C1 segment of cervical spinal cord (tissue), 14 donors: ENCODE results near the gene MEIOSIN.
"Not testable (repeated sequence)": the region's sequence is repeated elsewhere in the genome, so short reads cannot be mapped to it uniquely, and the experiment has no call there.

Experiments used
- DNase-seq, 14 donors: peaks; one replicate each; lab custom pipeline; 2025; lab: John Stamatoyannopoulos, UW

MEIOSIN gene

DNA sequence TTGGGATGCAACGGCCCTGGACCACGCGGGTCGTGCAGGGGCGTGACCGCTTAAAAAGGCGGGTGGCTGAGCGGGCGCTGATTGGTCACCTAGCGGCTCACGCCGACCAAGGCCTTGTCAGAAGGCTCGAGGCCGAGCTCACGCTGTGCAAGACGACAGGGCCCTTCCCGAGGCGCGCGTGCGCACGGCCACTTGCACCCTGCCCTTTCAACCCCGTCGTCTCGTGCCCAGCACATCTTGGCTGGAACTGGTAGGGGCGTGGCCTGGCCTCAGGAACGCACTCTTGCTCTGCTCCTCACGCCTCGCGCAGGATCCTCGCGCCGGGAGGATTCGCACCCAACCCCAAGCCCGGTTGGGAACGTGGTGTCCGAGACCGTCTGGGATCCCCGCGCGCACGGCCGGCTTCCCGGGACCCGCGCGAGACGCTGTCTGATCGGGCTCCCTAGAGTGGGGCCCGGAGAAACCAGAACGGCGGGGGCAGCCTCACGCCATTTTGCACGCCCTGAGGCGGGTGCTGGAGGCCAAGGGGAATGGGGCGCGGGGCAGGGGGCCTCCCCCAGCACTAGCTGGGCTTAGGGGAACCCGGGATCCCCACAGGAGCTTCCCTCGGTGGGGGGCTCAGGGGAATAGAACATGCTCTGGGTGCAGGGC is at the start of gene MEIOSIN:
Gene MEIOSIN, plus strand, starts transcription at position 280 of the 651 bp plus-strand sequence. CDS start 1,938 bp downstream, outside the sequence.
- no peak for DNase-seq

GRCh38 chr19:45685045-45685444 is 48.2 kb upstream of the MEIOSIN start:
- not testable (repeated sequence) for DNase-seq

DNA sequence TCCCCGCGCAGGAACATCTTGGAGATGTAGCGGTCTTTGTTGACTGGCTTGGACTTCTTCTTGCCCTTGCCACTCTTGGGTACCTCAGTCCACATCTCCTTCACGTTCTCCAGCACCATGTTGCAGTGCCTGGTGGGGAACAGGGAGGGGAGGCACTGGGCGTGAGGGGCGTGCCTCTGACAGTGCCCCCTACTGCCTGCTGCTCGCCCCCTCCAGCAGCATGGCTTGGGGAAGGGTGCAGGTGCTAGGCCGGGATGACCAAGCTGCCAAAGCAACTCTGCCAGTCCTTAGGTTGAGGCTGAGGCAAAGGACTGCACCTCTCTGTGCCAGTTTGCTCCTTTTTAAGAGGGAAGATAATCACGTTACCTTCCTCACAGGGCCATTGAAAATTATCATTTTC is 45.6 kb upstream of the MEIOSIN start:
- no peak for DNase-seq

GRCh38 chr19:45691516-45692186 is 41.6 kb upstream of the MEIOSIN start, which contains the start of gene SNRPD2:
TSS of gene SNRPD2 (minus strand) at chr19:45691953. CDS start at chr19:45691888, 65 bp downstream.
- peak; percentile 90 to 100 (median 98) for DNase-seq

- peak; percentile 90 to 100 (median 98) for DNase-seq
Observed at GRCh38 chr19:45692187-45693105, 40.8 kb upstream of the MEIOSIN start, which contains the start of gene QPCTL. TSS of gene QPCTL (plus strand) at chr19:45692666. CDS start at chr19:45692704, 38 bp downstream.

DNA sequence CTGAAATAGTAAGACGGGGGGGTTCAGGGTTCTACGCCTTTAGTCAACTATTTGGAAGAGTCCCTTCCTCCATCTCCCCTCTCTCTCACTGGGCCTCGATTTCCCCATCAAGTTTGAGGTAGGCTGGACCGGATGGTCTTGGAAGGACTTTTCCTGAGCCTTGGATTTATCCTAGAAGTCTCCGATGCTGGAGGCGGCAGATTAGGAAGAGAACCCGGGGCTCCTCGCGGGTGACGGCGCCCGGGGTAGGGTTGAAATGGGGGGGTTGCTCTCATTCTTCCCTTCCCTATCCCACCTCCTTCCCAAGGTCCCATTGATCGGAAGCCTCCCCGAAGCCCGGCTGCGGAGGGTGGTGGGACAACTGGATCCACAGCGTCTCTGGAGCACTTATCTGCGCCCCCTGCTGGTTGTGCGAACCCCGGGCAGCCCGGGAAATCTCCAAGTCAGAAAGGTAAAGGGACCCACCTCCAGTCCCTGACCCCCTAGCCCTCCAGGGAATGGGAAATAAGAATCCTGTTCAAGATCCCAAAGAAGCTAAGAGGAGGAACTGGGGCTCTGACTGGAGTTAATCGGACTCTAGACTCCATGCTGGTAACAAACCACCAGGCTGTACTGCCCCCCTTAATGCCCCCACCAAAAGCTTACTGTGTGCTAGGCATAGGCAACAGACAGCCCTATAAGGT is 40.0 kb upstream of the MEIOSIN start:
- peak in 12 of 14 donors; percentile 9 to 64 (median 33) for DNase-seq

GRCh38 chr19:45701676-45702075 is 31.6 kb upstream of the MEIOSIN start:
- DNase-seq, result no peak

DNA sequence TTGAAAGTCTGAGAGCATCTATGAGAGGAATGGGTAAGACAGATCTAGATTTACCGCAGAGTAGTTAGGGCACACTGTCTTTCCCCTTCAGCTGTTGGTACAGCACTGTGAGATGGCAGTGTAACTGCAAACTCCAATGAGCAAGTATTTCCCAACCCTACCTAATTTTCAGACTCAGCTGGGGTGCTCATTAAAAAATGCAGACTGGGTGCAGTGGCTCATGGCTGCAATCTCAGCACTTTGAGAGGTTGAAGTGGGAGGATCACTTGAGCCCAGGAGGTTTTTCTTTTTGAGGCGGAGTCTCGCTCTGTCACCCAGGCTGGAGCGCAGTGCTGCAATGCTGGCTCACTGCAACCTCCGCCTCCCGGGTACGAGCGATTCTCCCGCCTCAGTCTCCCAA is 28.1 kb upstream of the MEIOSIN start:
- no peak for DNase-seq

GRCh38 chr19:45705710-45706415 is 27.4 kb upstream of the MEIOSIN start:
- no peak for DNase-seq

DNA sequence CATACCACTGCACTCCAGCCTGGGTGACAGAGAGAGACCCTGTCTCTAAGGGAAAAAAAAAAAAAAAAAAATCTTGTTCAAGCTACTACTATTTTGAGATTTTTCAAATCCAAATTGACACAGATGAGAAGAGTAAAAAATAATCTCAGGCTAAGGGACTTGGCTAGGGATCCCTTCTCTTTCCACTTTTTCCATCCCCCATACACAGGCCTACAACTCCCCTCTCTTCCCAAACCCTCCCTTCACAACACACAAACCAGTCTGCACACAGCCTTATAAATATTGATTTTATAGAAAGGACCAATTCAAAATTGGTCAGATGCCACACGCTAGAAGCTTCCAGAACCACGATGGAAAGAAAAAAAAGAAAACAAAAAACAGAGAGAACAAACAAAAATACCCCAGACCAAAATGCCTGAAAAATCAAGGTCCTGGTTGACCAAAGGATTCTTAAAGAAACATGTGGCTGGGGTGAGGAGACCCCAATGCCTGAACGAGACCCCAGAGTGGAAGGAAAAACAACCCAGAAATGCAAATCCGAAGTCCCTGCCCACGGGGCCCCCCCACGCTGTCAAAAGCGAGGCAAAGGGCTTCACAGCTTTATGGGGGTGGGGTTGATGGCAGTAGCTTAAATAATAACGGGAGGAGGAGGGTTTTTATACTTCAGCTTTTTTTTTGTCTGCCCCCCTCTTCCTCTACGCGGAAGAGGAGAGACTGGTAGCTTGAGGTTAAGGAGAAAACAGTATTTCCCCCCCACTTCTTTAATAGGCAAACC is 22.7 kb upstream of the MEIOSIN start:
- DNase-seq, result no peak

- no peak for DNase-seq
Observed at GRCh38 chr19:45711851-45712698, 21.2 kb upstream of the MEIOSIN start.

DNA sequence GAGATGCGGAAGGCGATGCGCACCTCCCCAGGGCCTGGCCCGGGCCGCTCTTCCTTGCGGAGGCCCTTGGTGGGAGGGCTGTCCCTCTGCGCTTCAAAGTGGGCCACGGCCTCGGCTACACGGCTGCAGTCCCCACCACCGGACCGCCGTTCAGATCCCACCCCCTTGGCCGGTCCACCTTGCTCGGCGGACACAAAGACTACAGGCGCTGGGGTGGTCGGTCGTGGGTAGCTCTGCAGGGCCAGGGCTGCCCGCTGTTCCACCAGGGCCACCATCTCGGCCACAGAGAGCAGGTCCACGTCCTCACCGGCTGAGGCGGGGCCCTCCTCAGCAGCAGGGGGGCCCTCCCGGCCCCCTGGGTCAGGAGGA is 20.6 kb upstream of the MEIOSIN start:
- no peak for DNase-seq

DNA sequence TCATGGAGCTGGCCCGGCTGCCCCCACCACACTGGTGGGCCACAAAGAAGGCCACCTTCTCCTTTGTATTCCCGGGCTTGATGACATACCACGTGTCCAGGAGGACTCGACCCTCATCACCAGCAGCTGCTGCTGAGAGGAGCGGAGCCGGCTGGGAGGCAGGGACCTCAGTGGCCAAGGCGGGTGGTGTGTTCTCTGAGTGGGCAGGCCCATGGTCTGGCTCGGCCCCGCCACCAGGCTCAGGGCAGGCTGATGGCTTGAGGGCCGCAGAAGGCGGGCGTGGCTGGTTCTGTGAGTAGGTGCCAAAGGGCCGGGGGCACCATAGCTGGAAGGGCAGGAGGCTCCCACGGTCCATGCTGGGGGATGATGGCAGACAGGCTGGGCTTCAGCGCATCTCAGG is 20.1 kb upstream of the MEIOSIN start:
- no peak for DNase-seq

- no peak for DNase-seq
Observed at GRCh38 chr19:45715139-45715538, 18.1 kb upstream of the MEIOSIN start.

DNA sequence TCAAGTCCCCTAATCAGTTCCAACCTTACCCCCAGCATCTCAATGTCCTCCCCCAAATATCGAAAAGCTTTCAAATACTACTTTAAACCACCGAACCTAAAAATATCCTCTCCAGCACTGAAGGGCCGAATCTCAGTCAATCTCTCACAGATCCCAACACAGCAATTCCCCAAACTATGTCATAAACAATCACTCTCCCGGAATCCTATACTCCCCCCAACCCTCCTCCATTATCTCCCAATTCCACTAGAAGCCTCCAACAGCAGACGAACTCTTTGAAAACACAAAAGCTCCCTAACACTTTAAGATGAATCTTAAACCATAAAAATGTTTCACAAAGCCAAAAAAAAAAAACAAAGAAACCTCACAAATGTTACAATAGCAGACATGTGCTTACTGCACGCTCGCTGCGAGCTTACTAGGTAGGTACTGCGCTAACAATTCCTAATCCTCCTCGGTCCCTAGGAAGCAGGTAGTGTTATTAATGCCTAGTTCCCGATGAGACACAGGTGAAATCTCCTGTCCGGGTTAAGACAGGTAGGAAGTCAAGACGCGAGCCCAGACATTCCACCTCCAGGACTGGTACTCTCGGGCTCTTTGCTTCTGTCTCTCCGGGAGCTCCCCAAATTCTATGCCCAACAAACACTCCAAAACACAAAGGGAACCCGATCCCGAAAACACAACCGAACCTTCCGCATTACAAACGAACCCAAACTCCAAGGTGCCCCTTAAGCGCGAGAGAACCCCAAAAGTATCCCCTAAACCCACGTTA is 16.7 kb upstream of the MEIOSIN start:
- DNase-seq, result peak in 4 of 14 donors; percentile 22 to 63 (median 42)

DNA sequence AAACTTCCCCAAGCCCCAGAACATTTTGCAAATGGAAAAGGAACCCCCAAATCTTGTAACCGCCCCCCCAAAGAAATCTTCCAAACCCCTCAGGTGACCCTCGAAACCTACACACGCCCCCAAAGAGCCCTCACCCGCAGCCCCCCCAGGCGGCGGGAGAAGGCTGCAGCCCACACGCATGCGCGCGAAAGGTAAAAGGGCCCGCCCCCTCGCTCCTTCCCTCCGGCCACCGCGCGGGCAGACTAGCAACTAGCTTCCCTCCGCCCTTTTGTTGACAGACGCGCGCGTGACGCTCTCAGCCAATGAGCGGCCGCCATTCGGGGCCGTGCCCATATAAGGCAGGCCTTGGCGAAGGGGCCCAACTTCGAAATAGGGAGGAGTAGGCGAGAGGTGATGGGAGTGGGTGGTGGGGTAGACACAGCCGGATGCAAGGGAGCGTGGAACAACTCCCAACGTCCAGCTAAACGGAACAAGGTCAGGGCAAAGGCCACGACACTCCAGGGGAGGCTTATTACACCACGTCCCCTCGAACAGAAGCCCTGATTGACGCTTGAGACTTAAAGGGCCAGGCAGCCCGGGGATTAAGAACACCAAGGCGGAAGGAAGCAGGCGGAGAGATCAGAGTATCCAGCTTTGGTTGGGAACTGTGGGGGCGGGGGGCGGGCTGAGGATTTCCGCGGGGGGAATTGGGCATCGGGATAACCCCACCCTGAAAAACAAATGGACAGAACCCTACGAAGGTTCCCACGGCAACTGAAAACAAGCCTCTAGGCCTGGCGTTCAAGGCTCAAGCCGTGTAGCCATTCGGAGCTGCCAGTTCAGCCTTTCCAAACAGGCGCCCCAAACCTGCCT is 15.9 kb upstream of the MEIOSIN start:
- peak; percentile 90 to 100 (median 98) for DNase-seq

DNA sequence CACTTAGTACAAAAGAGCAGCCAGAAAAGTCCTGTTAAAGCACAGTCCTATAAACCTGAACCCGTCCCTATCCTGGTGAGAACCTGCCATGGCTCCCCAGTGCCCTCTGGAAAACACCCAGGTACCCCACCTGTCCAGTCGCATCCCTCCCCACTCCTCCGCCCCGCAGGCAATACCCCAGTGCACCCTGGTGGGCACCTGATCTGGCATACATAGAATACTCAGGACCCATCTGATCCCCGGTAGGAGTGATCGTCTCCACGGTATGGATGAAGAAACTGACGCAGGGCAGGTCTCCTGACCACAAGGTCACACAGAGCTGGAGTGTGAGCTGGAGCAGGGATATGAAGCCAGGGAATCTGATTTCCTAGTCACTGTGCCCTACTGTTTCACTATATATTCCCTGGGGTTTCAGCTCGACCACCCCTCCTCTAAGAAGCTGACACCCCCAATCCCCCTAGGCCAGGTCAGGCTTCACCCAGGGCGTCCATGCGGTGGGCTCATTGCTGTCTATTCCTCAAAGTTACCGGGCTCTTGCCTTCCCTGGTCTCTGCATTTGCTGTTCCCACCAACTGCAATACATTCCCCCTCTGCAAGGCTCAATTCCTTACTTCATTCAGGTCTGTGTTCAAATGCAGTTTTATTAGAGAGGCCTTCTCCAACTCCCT is 15.1 kb upstream of the MEIOSIN start:
- DNase-seq, result peak in 1 of 14 donors; percentile 31
